ENCODE measurements around the gene XXYLT1.
"Not testable (repeated sequence)": the region's sequence is repeated elsewhere in the genome, so short reads cannot be mapped to it uniquely, and the experiment has no call there.

XXYLT1 gene

DNA sequence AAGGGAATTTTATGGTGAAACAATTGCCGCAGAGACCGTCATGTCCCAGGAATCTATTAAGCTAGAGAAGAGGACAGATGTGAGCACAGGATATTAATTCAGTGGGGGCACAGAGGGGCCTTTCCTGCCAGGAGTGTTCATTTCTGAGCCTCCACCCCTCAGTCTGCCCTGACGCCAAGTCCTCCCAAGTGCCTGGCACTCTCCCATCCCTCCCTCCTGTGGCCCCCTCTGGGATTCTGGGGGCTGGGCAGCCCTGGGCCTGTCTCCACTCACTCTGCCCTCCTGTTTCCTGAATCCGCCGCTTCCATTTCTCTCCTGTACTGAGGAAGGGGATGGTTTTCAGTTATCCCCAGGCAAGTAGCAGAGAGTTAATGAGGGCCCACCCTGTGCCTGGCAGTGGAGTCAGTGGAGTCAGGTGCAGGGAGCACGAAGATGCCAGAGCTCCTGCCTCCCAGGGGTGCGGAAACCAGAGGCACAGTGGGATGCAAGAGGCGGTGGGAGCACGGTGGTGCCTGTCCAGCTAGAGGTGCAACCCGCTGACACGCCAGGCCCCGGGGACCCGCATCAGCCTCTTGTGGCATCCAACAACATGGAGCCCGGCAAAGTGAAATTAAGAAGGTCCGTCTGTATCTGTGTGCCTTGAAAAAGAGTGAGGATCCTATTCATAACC is 212.5 kb downstream of the XXYLT1 start:
- no peak for DNase-seq

DNA sequence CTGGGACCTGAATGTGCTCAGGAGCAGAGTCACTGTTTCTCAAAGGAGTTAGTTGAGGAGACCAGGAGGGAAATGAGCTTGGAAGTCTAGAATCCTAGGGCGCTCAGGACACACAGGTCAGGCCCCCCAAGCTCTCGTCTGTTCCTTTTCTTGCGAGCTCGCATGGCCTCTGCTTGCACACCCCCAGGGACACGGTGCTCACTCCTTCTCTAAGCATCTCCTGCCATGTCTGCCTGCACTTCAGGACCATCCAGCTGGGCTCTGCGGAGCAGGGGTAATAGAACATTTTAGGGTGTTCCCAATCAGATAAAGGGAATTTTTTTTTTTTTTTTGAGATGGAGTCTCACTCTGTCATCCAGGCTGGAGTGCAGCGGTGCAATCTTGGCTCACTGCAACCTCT is 213.2 kb downstream of the XXYLT1 start:
- DNase-seq: no peak

DNA sequence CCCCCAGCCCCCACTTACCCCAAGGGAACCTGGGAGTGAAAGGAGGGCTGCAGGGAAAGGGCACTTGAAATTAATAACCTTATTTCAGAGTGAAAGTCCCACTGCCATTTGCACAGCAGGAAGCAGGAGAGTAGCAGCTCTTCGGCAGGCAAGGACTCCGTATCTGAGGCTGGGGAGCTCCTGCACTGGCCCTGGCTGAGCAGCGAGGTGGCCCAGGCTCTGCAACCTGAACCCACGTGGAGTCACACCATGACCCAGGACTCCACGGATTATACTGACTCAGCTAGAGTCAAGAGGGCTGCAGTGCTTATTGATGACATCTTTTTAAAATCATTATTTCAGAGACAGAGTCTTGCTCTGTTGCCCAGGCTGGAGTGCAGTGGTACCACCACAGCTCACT is 214.5 kb downstream of the XXYLT1 start:
- DNase-seq: no peak

DNA sequence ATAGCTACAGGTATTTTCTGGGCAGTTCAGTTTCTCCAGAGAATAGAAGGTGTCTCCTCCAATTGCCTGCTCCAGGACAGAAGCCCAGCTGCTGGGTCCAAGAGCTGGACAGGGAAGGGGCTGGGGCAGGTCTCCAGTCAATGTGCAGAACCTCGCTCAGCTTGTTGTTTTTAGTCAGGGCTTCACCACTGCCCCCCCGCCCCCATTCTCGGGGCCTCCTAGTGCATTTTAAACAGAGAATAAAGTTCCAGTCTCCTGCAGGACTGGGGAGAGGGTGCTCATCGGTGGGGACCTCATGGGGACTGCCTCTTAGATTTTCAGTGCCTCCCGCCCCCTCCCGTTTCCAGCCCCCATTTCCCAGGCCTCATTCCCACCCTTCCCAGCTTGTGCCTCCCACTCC is 216.6 kb downstream of the XXYLT1 start:
- DNase-seq: no peak

DNA sequence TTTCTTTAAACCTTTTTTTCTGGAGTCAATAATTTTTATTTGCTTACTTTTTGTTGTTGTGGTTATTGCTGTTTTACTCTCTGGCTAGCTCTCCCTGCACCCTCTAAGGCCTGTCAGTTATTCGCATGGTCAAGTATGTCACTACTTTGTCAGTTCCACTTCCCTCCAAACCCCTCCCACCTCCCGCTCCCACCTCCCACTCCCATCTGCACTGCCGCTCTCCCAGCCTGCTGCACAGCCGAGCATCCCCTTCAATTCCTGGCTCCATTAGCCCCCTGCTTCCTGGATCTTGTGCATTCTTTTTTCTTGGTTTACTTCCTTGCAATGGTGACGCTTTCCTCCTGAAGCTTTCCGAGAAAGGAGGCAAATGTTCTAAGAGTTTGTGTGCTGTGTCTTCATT is 218.0 kb downstream of the XXYLT1 start:
- no peak for DNase-seq

DNA sequence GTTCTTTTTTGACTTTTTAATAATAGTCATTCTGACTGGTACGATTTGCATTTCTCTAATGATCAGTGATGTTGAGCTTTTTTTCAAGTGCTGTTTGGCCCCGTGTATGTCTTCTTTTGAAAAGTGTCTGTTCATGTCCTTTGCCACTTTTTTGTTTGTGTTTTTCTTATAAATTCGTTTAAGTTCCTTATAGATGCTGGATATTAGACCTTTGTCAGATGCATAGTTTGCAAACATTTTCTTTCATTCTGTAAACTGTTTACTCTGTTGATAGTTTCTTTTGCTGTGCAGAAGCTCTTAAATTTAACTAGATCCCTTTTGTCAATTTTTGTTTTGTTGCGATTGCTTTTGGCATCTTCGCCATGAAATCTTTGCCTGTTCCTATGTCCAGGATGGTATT is 220.7 kb downstream of the XXYLT1 start:
- DNase-seq: not testable (repeated sequence)

DNA sequence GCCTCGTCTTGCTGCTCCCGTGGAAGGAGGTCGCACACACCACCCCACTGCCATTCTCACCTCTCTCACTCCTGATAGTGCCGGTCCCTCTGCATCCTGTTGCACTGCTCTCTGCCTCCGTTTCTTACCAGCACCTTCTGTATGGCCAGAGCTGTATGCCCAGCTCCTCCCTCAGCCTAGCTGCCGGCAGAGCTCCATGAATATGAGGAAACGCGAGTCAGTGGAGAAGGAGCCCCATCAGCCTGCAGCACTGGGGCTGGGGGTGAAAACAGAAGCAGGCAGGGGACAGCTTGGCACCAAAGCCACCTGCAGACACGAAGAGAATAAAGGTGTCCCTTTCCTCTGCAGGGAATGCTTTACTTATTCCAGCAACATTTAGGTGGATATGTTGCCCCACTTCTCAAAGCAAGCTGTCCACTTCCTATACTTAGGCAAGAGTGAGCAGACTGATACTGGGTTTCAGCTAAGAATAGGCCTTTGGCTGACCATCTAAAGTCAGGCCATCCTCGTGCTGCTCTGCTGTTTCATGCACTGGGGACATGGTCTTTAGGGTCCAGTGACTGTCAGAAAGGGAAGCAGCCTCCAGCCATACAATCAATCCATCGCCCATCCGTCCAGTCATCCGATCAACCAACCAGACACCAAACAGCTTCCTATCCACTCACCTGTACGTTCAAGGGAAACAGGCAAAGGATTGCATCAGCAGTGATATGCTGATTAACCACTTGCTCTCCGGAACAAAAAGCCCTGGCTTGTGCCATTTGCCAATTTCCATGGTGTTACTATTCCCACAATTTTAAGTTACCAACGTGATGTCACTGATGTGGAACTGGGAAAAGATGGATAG is 222.7 kb downstream of the XXYLT1 start:
- DNase-seq: no peak

DNA sequence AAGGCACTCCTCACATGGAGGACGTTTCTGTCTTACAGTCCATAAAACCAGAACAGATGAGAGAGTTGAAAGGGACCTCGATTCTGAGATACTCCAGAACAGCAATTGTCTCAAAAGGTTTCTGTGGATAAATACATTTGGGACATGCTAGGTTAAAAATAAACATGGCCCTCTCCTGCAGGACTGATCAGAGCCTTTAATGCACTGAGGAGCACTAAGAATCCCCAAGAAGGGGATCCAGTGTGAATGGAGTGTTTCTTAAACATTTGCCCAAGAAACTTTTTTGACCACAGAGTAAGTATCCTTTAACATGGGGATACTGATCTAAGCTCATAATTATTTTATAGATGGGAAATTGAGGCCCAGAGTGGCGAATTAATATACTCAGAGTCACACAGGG is 223.4 kb downstream of the XXYLT1 start:
- no peak for DNase-seq

DNA sequence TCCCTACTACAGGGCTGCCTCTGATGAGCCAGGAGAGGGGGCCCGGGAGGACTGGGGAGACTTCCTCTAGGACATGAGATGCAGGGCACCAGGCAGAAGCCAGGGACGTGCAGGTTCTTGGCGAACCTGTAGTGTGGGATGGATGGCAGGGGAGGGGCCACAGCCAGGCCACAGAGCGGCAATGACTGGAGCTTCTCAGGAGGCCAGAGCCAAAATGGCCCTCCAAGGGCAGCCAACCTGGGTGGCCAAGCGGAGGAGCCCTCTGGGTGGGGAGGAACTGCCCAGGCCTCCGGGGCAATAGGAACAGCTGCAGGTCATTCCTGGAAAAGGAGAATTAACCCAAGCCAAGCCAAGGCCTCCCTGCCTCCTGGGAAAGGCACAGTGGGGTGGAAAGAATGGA is 224.5 kb downstream of the XXYLT1 start:
- DNase-seq: no peak

DNA sequence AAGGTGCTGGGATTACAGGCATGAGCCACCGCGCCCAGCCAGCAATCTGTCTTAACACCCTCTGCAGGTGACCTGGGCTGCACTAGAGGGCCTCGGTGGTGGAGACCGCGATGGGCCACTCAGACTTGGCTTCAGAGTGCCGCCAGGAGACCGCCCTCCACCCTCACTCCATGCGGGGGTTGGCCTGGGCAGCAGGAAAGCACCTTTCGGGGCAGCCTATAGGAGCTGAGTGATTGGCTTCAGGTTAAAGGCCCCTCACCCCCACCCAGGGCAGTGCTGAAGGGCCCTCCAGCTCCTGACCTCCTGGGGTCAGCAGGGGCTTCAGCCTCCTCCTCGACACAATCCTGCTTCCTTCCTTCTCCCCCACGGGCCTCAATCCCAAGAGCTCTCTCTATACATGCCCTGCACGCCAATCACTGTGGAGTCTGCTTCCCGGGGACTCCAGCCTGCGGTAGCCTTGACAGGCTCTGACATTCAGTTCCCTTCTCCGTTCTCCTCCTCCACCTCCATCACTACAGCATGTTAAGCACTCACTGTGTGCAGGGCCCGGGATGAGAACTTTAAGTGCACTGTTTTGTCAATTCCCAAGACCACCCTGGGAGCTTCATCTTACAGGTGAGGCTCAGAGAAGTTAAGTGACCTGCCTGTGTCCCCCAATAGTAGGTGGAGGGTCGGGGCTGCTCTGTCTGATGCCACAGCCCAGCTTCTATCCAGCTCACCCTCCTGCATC is 225.3 kb downstream of the XXYLT1 start:
- no peak for DNase-seq

DNA sequence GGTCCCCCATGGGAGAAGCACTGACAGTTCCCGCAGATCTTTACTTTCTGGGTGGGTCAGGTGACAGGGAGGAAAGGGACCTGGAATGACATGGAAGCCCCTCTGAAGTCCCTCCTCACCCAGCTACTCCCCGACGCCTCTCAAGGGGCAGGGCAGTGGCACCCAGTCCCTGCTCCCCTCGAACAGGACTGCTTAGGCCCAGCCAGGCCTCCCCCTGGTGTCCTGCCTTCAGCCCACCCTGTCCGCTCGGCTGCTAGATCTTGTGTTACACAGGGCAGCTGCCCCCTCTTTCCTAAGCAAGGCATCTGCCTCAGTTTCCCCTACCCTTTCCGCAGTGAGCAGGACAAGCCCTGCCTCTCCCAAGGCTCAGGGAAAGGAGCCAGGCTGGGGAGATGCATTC is 226.5 kb downstream of the XXYLT1 start:
- DNase-seq: no peak

DNA sequence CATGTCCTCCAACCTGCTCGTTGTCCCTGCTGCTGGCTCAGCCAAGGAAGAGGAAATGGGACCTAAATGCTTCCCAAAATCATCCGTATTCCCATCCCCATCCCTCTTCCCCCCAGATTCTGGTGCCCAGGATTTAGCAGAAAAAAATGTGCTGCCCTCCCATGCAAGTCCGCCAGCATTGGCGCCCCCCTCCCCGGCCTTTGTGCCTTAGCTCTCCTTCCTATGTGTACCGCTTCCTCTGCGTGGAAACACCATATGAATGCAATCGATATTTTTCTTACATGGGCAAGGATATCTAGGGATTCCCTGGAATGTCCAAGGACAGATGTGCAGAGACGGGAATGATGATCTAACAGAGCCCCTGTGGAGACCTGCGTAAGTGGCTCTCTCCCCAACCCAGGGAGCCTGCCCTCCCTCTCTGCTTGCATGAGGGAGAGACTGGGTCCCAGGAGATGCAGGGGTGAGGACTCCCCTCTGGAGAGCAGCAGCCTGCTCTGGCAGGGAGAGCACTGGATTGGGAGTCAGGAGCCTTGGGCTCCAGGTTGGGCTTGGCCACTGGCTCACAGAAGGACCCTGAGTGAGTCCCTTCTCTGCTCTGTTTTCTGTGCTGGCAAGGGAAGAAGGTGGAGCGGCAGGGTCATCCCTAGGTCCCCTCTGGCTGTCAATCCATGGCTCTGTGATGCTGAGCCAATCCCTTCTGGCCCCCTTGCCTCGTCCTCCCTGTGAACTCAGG is 227.2 kb downstream of the XXYLT1 start:
- peak; percentile 7 for DNase-seq

DNA sequence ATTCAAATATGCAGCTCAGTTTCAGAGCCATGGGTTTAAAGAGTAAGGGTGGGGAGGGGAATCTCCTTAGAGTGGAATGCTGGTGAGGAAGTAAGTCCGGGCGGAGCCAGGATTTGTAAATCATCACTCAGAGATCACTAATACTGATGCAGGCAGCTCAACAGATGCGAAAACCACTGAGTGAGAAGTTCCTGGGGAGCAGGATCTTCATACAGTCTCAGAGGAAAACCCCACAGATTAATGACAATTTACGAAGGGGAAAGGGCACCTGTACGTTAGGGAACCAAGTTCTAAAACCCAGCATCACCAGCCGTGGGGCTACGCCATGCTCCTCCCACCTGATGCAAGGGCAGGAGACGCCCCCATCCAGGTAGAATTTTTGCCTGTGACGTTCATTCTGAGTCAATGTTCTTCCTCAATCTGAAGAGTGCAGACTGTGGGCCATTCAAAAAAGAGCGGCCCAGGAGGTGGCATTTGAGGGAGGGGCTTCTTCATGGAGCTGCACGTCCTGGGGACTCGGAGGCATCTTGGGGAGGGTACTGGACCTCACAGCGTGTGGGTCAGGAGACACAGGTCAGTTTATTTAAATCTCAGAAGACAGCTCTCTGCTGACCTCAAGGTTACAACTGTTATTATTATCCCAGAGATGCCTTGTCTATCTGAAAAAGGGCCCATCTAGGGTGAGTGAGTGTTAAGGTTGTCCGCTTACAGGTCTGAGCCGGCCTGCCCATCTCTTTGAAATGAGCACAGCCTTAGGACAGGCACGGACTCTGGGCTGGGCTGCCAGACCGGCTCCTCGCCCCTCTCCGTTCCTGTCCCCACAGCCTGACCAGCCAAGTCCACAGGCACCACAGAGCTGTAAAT is 228.0 kb downstream of the XXYLT1 start:
- DNase-seq: peak; percentile 23

DNA sequence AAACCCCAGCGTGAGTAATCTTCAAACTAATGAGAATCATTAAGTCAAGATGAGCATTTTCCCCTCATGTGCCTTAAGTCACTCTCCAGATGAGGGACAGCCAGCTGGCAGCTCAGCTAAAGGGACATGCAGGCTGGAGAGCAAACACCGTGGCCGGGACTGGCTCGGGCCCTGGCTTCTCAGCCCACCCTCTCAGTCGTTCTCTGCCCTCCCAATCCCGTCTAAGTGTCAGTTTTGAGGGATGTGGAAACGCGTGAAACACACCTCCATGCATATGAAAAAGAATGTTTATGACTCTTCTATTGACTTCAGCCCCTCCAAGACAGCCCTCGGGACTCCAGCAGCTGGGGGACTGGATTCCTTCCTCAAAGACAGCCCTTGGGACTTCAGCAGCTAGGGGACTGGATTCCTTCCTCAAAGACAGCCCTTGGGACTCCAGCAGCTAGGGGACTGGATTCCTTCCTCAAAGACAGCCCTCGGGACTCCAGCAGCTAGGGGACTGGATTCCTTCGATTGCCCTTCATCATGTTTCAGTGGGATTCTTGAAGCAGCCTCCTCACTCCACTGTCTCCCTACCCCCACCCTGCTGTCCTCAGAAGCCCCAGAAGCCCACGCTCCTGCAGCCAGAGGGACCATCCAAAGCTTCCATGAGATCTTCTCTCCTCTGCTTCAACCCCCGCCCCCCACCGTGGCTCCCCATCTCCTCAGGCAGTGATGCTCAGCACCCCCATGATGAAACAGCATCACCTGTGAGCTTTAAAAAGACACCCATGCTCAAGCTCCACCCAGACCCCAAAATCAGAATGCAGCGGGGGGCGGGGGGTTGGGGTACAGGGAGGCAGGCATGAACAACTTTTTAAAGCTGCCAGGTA is 228.9 kb downstream of the XXYLT1 start:
- DNase-seq: no peak

DNA sequence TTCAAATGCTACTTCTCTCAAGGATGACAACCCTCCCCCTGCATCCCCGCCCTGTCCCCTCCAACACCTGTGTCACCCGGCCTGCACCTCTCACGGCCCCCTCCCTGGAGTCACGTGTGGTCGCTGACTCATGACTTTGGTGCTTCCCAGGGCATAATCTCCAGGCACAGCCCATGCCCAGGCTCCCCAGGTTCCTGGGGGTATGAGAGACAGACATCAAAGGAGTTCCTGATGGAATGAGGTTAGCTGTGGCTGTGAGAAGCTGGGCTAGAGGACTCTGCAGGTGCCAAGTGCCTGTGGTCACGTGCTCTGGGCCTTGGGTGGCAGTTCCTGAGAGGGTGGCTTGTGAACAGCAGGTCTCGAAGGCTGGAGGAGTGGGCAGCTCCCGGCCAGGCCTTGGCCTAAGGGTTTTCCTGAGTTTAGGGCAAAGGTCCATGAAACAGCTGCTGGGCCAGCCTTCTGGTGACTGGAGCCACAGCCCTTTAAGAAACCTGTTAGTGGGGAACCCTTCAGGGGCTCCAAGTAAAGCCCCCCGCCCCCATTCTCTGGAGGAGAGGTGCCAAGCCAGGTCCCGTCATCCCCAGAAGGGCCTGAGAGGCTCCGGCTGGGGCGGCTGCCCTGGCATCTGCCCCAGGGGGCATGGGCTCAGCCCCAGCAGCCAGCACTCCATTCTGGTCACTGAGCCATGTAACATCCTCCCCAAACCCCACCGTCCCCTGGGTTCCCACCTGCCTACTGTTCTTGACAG is 230.0 kb downstream of the XXYLT1 start:
- DNase-seq: no peak

DNA sequence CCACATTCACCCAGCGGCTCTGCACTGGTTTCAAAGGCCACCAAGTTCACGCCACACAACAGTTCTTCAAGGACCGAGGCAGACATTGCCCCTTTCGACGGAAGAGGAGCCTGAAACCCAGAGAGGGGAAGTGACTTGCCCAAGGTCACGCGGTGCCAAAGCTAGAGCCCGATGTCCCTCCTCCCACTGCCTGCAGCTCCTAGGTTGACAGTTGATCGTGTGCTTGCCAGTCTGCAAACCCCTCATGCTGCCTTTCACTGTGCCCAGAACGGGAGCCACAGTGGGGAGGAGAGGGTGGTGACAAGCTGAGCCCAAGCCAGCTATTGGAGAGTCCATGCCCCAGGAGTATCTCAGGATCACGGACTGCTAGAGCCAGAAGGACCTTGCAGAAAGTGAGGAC is 230.9 kb downstream of the XXYLT1 start:
- DNase-seq: no peak

DNA sequence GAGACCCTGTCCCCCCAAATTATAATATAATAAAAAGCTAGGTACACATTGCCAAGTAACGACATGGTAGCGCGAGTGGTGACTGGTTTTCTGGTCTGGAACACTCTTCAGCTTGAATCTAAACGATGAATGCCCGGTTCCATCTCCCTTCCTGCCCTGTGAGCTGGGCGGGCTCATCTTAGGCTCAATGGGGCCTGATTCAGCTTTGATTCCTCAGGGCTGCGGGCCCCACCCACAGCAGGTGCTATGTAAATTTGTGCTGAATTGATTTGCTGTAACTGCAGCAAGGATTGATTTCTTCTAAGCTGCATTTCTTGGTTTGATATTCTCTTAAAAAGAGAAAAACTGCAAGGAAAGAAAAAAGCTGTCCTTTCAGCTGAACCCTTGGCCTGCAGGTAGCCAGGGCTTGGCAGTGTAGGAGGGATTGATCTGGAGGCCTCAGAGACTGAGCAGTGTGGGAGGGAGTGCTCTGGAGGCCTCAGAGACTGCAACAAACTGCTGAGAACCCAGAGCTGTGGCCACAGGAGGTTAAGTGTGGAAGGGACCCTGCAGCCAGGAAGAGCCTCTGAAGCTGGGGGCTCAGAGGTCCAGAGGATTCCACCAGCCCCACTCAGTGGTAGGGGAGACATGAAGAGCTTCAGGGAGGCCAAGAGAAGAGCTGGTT is 231.6 kb downstream of the XXYLT1 start:
- DNase-seq: no peak

DNA sequence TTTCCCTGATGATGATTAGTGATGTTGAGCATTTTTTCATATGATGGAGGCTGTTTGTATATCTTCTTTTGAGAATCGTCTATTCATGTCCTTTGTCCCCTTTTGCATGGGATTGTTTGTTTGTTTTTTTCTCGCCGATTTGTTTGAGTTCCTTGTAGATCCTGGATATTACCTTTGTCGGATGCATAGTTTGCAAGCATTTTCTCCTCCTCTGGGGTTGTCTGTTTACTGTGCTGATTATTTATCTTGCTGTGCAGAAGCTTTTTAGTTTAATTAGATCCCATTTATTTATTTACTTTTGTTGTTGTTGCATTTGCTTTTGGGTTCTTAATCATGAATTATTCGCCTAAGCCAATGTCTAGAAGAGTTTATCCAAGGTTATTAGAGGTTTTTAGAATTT is 232.8 kb downstream of the XXYLT1 start:
- DNase-seq: no peak

DNA sequence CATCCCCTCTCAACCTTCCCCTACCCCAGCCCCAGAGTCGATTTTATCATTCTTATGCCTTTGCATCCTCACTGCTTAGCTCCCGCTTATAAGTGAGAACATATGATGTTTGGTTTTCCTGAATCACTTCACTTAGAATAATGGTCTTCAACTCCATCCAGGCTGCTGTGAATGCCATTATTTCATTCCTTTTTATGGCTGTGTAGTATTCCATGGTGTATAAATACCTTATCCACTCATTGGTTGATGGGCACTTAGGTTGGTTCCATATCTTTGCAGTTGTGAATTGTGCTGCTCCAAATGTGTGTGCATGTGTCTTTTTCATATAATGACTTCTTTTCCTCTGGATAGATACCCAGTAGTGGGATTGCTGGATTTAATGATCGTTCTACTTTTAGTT is 233.4 kb downstream of the XXYLT1 start:
- not testable (repeated sequence) for DNase-seq

DNA sequence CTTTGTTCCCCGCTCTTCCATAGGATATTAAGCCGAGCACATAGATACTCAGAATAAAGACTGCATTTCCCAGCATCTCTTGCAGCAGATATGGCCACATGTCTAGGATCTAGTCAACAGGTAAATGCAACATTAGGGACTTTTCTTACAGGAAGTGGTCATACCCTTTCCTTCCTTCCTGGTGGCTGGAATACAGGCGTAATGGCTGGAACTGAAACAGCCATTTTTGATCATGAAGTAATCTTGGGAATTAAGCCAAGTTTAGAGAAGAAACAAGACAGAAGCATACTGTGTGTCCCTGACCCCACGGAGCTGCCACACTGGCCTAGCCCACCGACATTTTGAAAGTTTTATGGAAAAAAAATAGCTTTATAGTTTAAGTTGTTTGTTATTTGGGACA is 234.0 kb downstream of the XXYLT1 start:
- no peak for DNase-seq

Measured in fibroblast of upper back skin (primary cell).